H1 (cell line): ENCODE results near the gene PTPMT1.

Experiments used
- CEBPB ChIP-seq: IDR thresholded peaks from 2 replicates; pipeline ENCODE4 v1.6.1; 2012; ENCODE audit warnings: low read depth, low read length
- CHD2 ChIP-seq: IDR thresholded peaks from 2 replicates; pipeline ENCODE4 v1.6.1; 2012; ENCODE audit warnings: low read length, improper control_type of control experiment
- EP300 ChIP-seq, 2 experiments: IDR thresholded peaks; 1 replicate in 1 of 2; 2 replicates in 1 of 2; pipeline ENCODE4 v1.6.1; 2011 to 2012; ENCODE audit warnings: low read depth in 2 of 2, low read length in 2 of 2, mild to moderate bottlenecking in 2 of 2, borderline replicate concordance in 1 of 2, inconsistent platforms in 1 of 2, moderate library complexity in 1 of 2
- EZH2 ChIP-seq: fragments of 200-600 bp; sonication (generic); IDR thresholded peaks from 2 replicates; pipeline ENCODE4 v1.7.1; 2012; ENCODE audit warnings: low read depth, mild to moderate bottlenecking, moderate library complexity, low read length, inconsistent platforms; ENCODE audit not compliant: severe bottlenecking
- FOSL1 ChIP-seq: IDR thresholded peaks from 2 replicates; pipeline ENCODE4 v1.6.1; 2011; ENCODE audit warnings: mild to moderate bottlenecking, low read depth, low read length, moderate library complexity; ENCODE audit not compliant: insufficient read depth
- POLR2A ChIP-seq, 2 experiments: IDR thresholded peaks; 1 replicate in 1 of 2; 2 replicates in 1 of 2; pipeline ENCODE4 v1.6.1; 2011; ENCODE audit warnings: low read depth in 2 of 2, low read length in 2 of 2, mild to moderate bottlenecking in 2 of 2; ENCODE audit errors: control extremely low read depth in 1 of 2
- RFX5 ChIP-seq: IDR thresholded peaks from 2 replicates; pipeline ENCODE4 v1.6.1; 2011; ENCODE audit warnings: low read depth, low read length, improper control_type of control experiment, borderline replicate concordance
- RNF2 ChIP-seq: fragments of 200-900, 300-1000 bp; sonication (generic); IDR thresholded peaks from 2 replicates; pipeline ENCODE4 v1.7.1; 2016; ENCODE audit warnings: borderline replicate concordance, low read depth, mild to moderate bottlenecking, antibody characterized with exemption, low read length; ENCODE audit not compliant: poor library complexity, severe bottlenecking; ENCODE audit errors: missing control alignments
- SIRT6 ChIP-seq: IDR thresholded peaks from one replicate; pipeline ENCODE4 v1.7.1; 2012; ENCODE audit warnings: low read length, inconsistent platforms
- TEAD4 ChIP-seq: IDR thresholded peaks from 2 replicates; pipeline ENCODE4 v1.6.1; 2012; ENCODE audit warnings: low read depth, low read length, inconsistent platforms, mixed read lengths
- ZNF274 ChIP-seq: IDR thresholded peaks from 2 replicates; pipeline ENCODE4 v1.7.0; 2012; ENCODE audit warnings: low read length, borderline replicate concordance; ENCODE audit errors: extremely low read depth
- TF ChIP-seq, protein P1 (sequence below), 3 experiments: IDR thresholded peaks; 1 replicate in 2 of 3; 2 replicates in 1 of 3; pipeline versions ENCODE4 v1.5.1 to v1.6.1; 2011; ENCODE audit warnings: low read length in 3 of 3, mild to moderate bottlenecking in 3 of 3, inconsistent platforms in 2 of 3, low read depth in 1 of 3, moderate library complexity in 1 of 3; ENCODE audit not compliant: insufficient read depth in 1 of 3; ENCODE audit errors: control extremely low read depth in 1 of 3
- TF ChIP-seq, protein P2 (sequence below): IDR thresholded peaks from 2 replicates; pipeline ENCODE4 v1.6.1; 2012; ENCODE audit warnings: inconsistent platforms

DNA sequence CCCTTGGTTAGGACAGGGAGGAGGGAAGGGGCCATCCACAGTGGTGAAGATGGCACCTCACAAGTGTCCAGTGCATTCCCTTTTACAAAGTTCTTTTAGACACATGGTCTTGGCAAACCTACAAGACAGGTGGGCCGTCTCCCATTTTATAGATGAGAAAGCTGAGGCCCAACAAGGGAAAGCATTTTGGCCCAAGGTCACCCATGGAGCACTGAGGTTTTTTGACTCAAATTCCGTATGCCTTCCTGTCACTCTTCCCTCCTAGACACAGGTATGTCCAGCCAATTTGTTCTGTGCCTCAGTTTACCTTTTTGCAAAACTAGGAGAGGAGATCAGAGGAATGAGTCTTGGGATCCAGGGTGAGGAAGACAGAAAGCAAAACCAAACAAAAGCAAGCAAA is 27.6 kb downstream of the PTPMT1 start:
- TF ChIP-seq, protein P1, sequence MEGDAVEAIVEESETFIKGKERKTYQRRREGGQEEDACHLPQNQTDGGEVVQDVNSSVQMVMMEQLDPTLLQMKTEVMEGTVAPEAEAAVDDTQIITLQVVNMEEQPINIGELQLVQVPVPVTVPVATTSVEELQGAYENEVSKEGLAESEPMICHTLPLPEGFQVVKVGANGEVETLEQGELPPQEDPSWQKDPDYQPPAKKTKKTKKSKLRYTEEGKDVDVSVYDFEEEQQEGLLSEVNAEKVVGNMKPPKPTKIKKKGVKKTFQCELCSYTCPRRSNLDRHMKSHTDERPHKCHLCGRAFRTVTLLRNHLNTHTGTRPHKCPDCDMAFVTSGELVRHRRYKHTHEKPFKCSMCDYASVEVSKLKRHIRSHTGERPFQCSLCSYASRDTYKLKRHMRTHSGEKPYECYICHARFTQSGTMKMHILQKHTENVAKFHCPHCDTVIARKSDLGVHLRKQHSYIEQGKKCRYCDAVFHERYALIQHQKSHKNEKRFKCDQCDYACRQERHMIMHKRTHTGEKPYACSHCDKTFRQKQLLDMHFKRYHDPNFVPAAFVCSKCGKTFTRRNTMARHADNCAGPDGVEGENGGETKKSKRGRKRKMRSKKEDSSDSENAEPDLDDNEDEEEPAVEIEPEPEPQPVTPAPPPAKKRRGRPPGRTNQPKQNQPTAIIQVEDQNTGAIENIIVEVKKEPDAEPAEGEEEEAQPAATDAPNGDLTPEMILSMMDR (IDR thresholded peaks at IDR 0.05; ENCODE audit: control extremely low read depth in 1 of 3, insufficient read depth in 1 of 3, low read depth in 1 of 3, low read length in 3 of 3): no peak
- TF ChIP-seq FOSL1: no peak
- no peak for TF ChIP-seq CEBPB
- TF ChIP-seq EZH2: no peak
- no peak for TF ChIP-seq RFX5
- no peak for TF ChIP-seq RNF2
- no peak for TF ChIP-seq SIRT6
- TF ChIP-seq CHD2: no peak
- TF ChIP-seq EP300 (IDR thresholded peaks at IDR 0.05; ENCODE audit: borderline replicate concordance in 1 of 2, low read depth in 2 of 2, low read length in 2 of 2): no peak
- no peak for TF ChIP-seq ZNF274
- TF ChIP-seq POLR2A (IDR thresholded peaks at IDR 0.05; ENCODE audit: control extremely low read depth in 1 of 2, low read depth in 2 of 2, low read length in 2 of 2): no peak
- TF ChIP-seq, protein P2, sequence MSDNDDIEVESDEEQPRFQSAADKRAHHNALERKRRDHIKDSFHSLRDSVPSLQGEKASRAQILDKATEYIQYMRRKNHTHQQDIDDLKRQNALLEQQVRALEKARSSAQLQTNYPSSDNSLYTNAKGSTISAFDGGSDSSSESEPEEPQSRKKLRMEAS: no peak
- TF ChIP-seq TEAD4: no peak
